Measurements from ENCODE around the gene ALPI. TPM values are rescaled to one million over a fixed set of nuclear protein-coding genes. Genes with fewer than 3 reads are reported as not detected.
"Not testable (repeated sequence)": the region's sequence is repeated elsewhere in the genome, so short reads cannot be mapped to it uniquely, and the experiment has no call there.

The ALPI gene
- total RNA-seq, 1 experiment from 2014 or later: not detected

DNA sequence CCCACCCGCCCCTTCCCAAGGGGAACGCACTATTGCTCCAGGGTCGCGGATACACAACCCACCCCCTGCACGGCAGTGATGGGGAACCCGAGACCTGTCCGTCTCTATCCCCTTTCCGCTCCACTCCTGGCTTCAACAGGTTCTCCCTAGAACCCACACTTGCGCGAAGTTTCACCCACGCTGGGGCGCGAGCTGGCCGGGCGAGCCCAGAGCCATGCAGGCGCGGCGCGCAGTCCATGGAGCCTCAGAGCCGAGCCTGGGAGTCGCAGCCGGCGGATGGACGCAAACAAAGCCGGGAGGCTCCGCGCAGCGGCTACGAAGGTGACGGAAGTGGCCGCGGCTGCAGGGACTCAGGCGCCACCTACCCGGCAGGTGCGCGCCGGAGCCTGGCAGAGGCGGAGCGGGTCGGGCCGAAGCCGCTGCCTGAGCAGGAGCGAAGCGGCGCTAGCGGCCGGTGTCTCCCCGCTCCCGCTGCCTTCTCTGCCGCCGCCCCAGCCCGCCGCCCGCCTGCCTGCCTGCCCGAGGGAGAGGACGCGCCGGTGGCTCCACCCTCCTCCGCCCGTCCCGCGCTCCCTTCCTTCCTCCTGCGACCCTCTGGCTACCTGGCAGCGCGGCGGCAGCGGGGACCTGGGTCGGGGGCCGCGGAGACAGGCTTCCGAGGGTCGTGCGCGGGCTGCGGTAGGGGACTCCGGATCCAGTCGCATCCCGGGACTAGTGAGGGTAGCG lies 35.3 kb upstream of the ALPI start:
- CTCF ChIA-PET: no interaction called here

DNA sequence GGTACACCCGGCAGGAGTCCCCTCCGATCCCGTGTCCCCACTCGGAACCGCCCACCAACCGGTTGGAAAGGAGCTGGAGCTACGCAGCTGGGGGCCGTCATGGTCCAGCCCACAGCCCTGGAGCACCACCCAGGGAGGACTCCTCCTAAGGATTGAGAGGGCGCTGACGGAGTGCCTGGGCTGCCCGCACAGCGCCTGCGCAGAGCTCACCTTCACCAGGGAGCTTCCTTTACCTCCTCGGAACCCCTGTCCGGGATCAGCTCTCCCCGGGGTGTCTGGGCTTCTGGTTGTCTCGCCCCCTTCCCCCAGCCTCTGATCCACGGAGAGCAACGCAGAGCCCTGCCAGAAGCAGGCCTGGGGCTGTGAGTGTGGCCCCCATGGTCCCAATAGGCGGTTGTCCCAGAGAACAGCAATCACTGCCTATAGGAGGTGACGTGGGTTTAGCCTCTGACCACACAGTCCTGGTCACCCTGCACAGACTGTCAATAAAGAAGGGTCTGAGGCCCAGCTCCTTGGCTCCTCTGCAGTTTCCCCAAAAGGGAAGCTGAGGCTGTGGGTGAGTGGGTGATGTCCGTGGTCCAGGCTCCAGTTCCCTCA lies 34.7 kb upstream of the ALPI start:
- peak overlapping the region; percentile 69 for H3K27ac Mint-ChIP-seq (ENCODE audit: unreplicated experiment)
- peaks cover 48% of the 10 kb centered on the region for H3K27me3 Mint-ChIP-seq (ENCODE audit: unreplicated experiment)
- BruUV-seq (replicated peaks): no TSS peak
- TF ChIP-seq, protein P1, sequence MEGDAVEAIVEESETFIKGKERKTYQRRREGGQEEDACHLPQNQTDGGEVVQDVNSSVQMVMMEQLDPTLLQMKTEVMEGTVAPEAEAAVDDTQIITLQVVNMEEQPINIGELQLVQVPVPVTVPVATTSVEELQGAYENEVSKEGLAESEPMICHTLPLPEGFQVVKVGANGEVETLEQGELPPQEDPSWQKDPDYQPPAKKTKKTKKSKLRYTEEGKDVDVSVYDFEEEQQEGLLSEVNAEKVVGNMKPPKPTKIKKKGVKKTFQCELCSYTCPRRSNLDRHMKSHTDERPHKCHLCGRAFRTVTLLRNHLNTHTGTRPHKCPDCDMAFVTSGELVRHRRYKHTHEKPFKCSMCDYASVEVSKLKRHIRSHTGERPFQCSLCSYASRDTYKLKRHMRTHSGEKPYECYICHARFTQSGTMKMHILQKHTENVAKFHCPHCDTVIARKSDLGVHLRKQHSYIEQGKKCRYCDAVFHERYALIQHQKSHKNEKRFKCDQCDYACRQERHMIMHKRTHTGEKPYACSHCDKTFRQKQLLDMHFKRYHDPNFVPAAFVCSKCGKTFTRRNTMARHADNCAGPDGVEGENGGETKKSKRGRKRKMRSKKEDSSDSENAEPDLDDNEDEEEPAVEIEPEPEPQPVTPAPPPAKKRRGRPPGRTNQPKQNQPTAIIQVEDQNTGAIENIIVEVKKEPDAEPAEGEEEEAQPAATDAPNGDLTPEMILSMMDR (IDR thresholded peaks at IDR 0.05; ENCODE audit: unreplicated experiment): no peak
- peak overlapping the region; percentile 56 for H3K4me3 Mint-ChIP-seq (ENCODE audit: low read depth, unreplicated experiment)
- no peak for DNase-seq
- intact Hi-C loops (cut with micrococcal nuclease; ENCODE audit: unreplicated experiment): no loop called here
- peaks cover 22% of the 10 kb centered on the region for H3K4me1 Mint-ChIP-seq (ENCODE audit: low read depth, unreplicated experiment)
- CTCF ChIA-PET: no interaction called here
- peaks cover 7% of the 10 kb centered on the region for H3K36me3 Mint-ChIP-seq (ENCODE audit: insufficient read depth, unreplicated experiment)
- peaks cover 7% of the 10 kb centered on the region for H3K9me3 Mint-ChIP-seq (ENCODE audit: low read depth, unreplicated experiment)

More for the DNA sequence above, 35.3 kb upstream of the ALPI start:
- Mint-ChIP-seq H3K9me3 (ENCODE audit: low read depth, unreplicated experiment) (peaks cover 7% of the 10 kb centered on the region), H3K27me3 (ENCODE audit: unreplicated experiment) (peaks cover 48% of the 10 kb centered on the region), H3K27ac (ENCODE audit: unreplicated experiment) (no peak overlapping the region), H3K4me1 (ENCODE audit: low read depth, unreplicated experiment) (peaks cover 29% of the 10 kb centered on the region), H3K4me3 (ENCODE audit: low read depth, unreplicated experiment) (peak overlapping the region; percentile 56), H3K36me3 (ENCODE audit: insufficient read depth, unreplicated experiment) (peaks cover 7% of the 10 kb centered on the region)
- no TSS peak for BruUV-seq (replicated peaks)
- TF ChIP-seq, protein P1 (IDR thresholded peaks at IDR 0.05; ENCODE audit: unreplicated experiment): no peak
- DNase-seq: peak; percentile 61
- intact Hi-C loops (cut with micrococcal nuclease; ENCODE audit: unreplicated experiment): no loop called here

DNA sequence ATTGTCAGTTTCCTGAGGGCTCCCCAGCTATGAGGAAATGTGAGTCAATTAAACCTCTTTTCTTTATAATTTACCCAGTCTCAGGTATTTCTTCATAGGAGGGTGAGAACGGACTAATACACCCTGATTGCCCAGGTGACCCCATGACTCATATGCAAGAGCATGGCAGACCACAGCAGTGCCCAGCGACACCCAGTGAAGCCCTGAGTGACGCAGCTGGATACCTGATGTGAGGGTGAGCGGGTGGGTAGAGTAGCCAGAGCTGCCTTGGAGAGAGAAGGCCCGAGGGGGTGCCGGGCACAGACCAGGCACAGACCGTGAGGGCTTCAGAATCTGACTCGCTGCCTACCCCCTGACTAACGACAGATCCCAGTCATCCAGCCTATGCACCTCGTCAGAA lies 33.9 kb upstream of the ALPI start:
- Mint-ChIP-seq H3K27ac (ENCODE audit: unreplicated experiment) (peak overlapping the region; percentile 69), H3K9me3 (ENCODE audit: low read depth, unreplicated experiment) (peaks cover 7% of the 10 kb centered on the region), H3K27me3 (ENCODE audit: unreplicated experiment) (peaks cover 48% of the 10 kb centered on the region), H3K4me3 (ENCODE audit: low read depth, unreplicated experiment) (peak overlapping the region; percentile 43), H3K36me3 (ENCODE audit: insufficient read depth, unreplicated experiment) (peaks cover 7% of the 10 kb centered on the region), H3K4me1 (ENCODE audit: low read depth, unreplicated experiment) (peaks cover 20% of the 10 kb centered on the region)
- no peak for DNase-seq
- CTCF ChIA-PET: no interaction called here
- intact Hi-C loops (cut with micrococcal nuclease; ENCODE audit: unreplicated experiment): no loop called here
- TF ChIP-seq, protein P1 (IDR thresholded peaks at IDR 0.05; ENCODE audit: unreplicated experiment): no peak
- no TSS peak for BruUV-seq (replicated peaks)

DNA sequence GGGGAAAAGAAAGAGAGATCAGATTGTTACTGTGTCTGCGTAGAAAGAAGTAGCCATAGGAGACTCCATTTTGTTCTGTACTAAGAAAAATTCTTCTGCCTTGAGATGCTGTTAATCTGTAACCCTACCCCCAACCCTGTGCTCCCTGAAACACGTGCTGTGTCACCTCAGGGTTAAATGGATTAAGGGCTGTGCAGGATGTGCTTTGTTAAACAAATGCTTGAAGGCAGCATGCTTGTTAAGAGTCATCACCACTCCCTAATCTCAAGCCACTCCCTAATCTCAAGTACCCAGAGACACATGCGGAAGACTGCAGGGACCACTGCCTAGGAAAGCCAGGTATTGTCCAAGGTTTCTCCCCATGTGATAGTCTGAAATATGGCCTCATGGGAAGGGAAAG lies 33.0 kb upstream of the ALPI start:
- H3K36me3 Mint-ChIP-seq (ENCODE audit: insufficient read depth, unreplicated experiment); DNase-seq; H3K4me3 Mint-ChIP-seq (ENCODE audit: low read depth, unreplicated experiment); H3K27ac Mint-ChIP-seq (ENCODE audit: unreplicated experiment); intact Hi-C loops (cut with micrococcal nuclease; ENCODE audit: unreplicated experiment); BruUV-seq (replicated peaks); H3K9me3 Mint-ChIP-seq (ENCODE audit: low read depth, unreplicated experiment): not testable (repeated sequence)
- CTCF ChIA-PET: interaction anchor here (0.6 kb wide), 1 partner anchor 7 kb away, joined by 3 read pairs; no protein-coding TSS in a partner anchor
- H3K27me3 Mint-ChIP-seq (ENCODE audit: unreplicated experiment): peaks cover 45% of the 10 kb centered on the region
- peaks cover 19% of the 10 kb centered on the region for H3K4me1 Mint-ChIP-seq (ENCODE audit: low read depth, unreplicated experiment)

DNA sequence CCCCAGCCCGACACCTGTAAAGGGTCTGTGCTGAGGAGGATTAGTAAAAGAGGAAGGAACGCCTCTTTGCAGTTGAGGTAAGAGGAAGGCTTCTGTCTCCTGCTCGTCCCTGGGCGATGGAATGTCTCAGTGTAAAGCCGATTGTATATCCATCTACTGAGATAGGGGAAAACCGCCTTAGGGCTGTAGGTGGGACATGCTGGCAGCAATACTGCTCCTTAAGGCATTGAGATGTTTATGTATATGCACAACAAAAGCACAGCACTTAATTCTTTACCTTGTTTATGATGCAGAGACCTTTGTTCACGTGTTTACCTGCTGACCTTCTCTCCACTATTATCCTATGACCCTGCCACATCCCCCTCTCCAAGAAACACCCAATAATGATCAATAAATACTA lies 32.5 kb upstream of the ALPI start:
- CTCF ChIA-PET; H3K9me3 Mint-ChIP-seq (ENCODE audit: low read depth, unreplicated experiment); H3K4me3 Mint-ChIP-seq (ENCODE audit: low read depth, unreplicated experiment); H3K36me3 Mint-ChIP-seq (ENCODE audit: insufficient read depth, unreplicated experiment); BruUV-seq (replicated peaks); DNase-seq; intact Hi-C loops (cut with micrococcal nuclease; ENCODE audit: unreplicated experiment); H3K27ac Mint-ChIP-seq (ENCODE audit: unreplicated experiment): not testable (repeated sequence)
- Mint-ChIP-seq H3K4me1 (ENCODE audit: low read depth, unreplicated experiment) (peaks cover 15% of the 10 kb centered on the region), H3K27me3 (ENCODE audit: unreplicated experiment) (peaks cover 41% of the 10 kb centered on the region)

Data from Calu3 (cell line).